Skeletal muscle tissue (tissue), 5 donors: ENCODE results near the gene KIZ. TPM values are rescaled to one million over a fixed set of nuclear protein-coding genes. Genes with fewer than 3 reads are reported as not detected.

Source experiments
- H3K27ac ChIP-seq: one replicate; pipeline ENCODE4 v1.7.0; 2013; ENCODE audit warnings: mild to moderate bottlenecking, low read depth, low read length, inconsistent platforms
- H3K27me3 ChIP-seq, 3 donors: one replicate each; pipeline ENCODE4 v1.7.0; 2013; ENCODE audit warnings: low read length in 3 of 3; ENCODE audit not compliant: control insufficient read depth in 3 of 3, insufficient read depth in 3 of 3
- H3K36me3 ChIP-seq, 3 donors: one replicate each; pipeline ENCODE4 v1.7.0; 2013; ENCODE audit warnings: low read length in 3 of 3; ENCODE audit not compliant: control insufficient read depth in 3 of 3, insufficient read depth in 3 of 3
- H3K4me1 ChIP-seq, 3 donors: one replicate each; pipeline ENCODE4 v1.7.0; 2013; ENCODE audit warnings: low read length in 3 of 3, mild to moderate bottlenecking in 3 of 3; ENCODE audit not compliant: control insufficient read depth in 3 of 3, insufficient read depth in 3 of 3
- H3K4me3 ChIP-seq, 3 donors: one replicate each; pipeline ENCODE4 v1.7.0; 2013; ENCODE audit warnings: low read length in 3 of 3
- H3K9ac ChIP-seq, 3 donors: one replicate each; pipeline ENCODE4 v1.7.0; 2013; ENCODE audit warnings: low read length in 3 of 3, mild to moderate bottlenecking in 3 of 3, moderate library complexity in 2 of 3, low read depth in 1 of 3
- H3K9me3 ChIP-seq, 3 donors: one replicate each; pipeline ENCODE4 v1.7.0; 2013; ENCODE audit warnings: low read length in 3 of 3; ENCODE audit not compliant: control insufficient read depth in 3 of 3
- small RNA-seq: library from RNA; depleted of rRNA; stranded (forward); fragments of <200 nt; gene quantifications from one replicate; pipeline ENCODE3, GENCODE V24; 2014
- total RNA-seq: library from RNA; depleted of rRNA; stranded (reverse); fragments of >200 nt; gene quantifications from one replicate; pipeline ENCODE4 v1.2.3, GENCODE V29; 2014
- donor health status: Osteomylitis.

Gene KIZ
- total RNA-seq, 1 donor from 2014 or later, result 8.9 TPM

DNA sequence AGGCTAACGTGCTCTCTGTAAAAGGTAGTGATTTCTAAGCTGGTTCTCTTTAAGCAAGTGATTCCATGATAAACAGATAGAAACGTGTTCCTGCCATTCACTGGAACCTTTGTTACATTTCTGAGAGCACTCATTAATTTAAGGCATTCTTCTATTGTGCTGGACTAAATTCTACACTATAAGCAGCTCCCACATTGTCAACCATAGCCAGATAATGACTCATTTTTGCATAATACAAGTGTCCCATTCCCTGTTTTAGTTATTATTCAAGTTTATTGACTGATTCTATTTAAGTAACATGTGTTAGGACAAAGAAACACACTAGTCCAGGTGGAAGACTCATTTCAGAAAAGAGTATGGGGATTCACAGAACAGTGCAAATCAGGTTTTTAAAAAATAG lies 163.8 kb downstream of the KIZ start:
- Histone ChIP-seq H3K9ac (no peak overlapping the region), H3K27me3 (peaks cover 5 to 7% (median 6%) of the 10 kb centered on the region in 3 donors), H3K9me3 (peaks cover 0 to 4% (median 3%) of the 10 kb centered on the region in 3 donors), H3K4me3 (no peak overlapping the region), H3K27ac (no peak overlapping the region), H3K4me1 (no peaks in the 10 kb centered on the region), H3K36me3 (no peaks in the 10 kb centered on the region)

DNA sequence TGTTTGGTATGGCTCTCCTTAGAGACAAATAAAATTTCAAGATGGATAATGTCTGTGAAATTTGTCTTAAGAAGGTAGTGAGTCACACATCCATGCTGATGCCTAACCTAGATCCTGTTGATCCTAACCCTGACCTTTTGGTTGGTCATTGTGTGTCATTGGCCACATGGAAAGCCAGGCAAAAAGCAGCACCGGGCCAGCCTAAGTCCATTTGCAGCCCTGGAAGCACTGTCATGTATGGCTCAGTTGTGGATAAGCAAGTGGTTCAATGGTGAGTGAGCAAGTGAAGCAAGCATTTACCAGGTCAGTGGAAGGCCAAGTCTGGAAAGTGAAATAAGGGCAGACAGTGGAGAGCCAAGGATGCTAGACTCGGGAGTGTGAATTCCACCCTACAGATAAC lies 165.1 kb downstream of the KIZ start:
- peaks cover 3 to 7% (median 5%) of the 10 kb centered on the region in 3 donors for H3K27me3 ChIP-seq
- peaks cover 0 to 2% (median under 1%) of the 10 kb centered on the region in 3 donors for H3K9me3 ChIP-seq
- no peak overlapping the region for H3K27ac ChIP-seq
- no peaks in the 10 kb centered on the region for H3K36me3 ChIP-seq
- H3K4me1 ChIP-seq, result no peaks in the 10 kb centered on the region
- no peak overlapping the region for H3K9ac ChIP-seq
- H3K4me3 ChIP-seq, result no peak overlapping the region

DNA sequence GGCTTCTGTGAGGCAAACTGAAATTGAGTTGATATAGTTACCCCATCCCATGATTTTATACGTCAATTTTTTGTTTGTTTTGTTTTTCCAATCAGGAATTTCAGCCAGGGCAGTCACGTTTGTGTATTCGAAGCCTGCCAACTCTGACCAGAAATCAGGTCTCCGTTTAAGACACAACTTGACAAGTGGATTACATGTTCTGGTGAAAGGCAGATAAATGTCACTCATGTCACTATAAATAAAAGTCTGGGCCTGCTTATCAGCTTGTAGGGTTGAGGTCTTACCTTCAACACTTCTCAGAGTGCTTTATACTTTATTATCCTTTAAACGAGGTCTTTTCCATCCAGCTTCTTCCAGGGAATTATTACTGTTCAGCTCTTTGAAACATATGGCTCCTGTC lies 168.9 kb downstream of the KIZ start:
- Histone ChIP-seq H3K4me1 (no peaks in the 10 kb centered on the region), H3K36me3 (no peaks in the 10 kb centered on the region), H3K9ac (no peak overlapping the region), H3K4me3 (no peak overlapping the region), H3K27me3 (peaks cover 0 to 13% (median 0%) of the 10 kb centered on the region in 3 donors), H3K9me3 (no peaks in the 10 kb centered on the region), H3K27ac (no peak overlapping the region)

Small RNA genes within 50 kb of the gene (small RNA-seq; reads per million reads assigned to genes)
- not detected for gene RNA5SP477

Other genes starting within 250 kb of the KIZ start
- gene LINC00237, start 19.7 kb upstream of the KIZ start, total RNA-seq, result 0.52 TPM
- 53.8 TPM for gene XRN2, start 177.2 kb downstream of the KIZ start, total RNA-seq